ENCODE results near the gene ATG2A. TPM values are rescaled to one million over a fixed set of nuclear protein-coding genes. Genes with fewer than 3 reads are reported as not detected.
A peak's percentile ranks its signal among the peaks of the same experiment; 100 is the strongest.

The ATG2A gene
- total and polyA plus RNA-seq, 9 of the 15 experiments (the other 6 are each of a cell fraction or from before 2014, with no cell fraction given), result 0.25 to 45.9 (median 5.2) TPM

DNA sequence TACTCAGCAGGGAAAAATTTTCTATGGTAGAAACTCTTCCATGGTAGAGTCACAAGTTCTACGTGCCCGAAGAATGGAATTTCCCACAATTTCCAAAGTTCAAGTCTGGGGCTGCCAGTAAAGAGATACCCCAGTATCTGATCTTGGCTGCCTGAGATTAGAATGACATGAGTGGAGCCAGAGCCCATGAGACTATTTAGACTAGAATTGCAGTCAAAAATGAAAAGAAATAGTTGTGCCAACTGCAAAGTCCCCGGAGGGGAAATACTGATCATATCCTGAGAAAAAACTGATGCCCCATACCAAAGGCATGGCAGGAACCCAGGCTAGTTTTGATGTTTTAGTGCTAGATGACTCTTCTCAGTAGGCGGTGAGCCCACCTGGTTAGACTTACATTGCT is 43.7 kb upstream of the ATG2A start:
- Histone ChIP-seq H3K79me2 (ENCODE audit: control insufficient read depth, insufficient read depth, low read length) (no peaks in the 10 kb centered on the region), H3K9ac (ENCODE audit: insufficient read depth in 1 of 2, low read depth in 2 of 2, low read length in 2 of 2) (no peak overlapping the region), H3K4me2 (ENCODE audit: insufficient read depth, low read length) (no peak overlapping the region), H2AFZ (ENCODE audit: low read depth, low read length) (no peak overlapping the region), H3K4me1 (replicated peaks in 1 of 2; ENCODE audit: control insufficient read depth in 2 of 2, insufficient read depth in 2 of 2, low read length in 2 of 2) (peaks cover 4 to 11% of the 10 kb centered on the region in 2 experiments; a peak in 3 of 5 replicates), H3K27ac (ENCODE audit: extremely low read depth, low read depth, low read length) (no peak overlapping the region), H3K36me3 (ENCODE audit: control insufficient read depth, insufficient read depth, low read length) (no peaks in the 10 kb centered on the region), H3K9me3 (replicated peaks; ENCODE audit: control insufficient read depth, insufficient read depth, low read depth, low read length) (no peaks in the 10 kb centered on the region), H3K9me1 (ENCODE audit: control insufficient read depth, insufficient read depth, low read length) (no peaks in the 10 kb centered on the region), H3K27me3 (ENCODE audit: control insufficient read depth in 2 of 2, insufficient read depth in 2 of 2, low read length in 2 of 2) (no peaks in the 10 kb centered on the region; a peak in 1 of 5 replicates), H3K4me3 (no peak overlapping the region), H4K20me1 (replicated peaks; ENCODE audit: control insufficient read depth, insufficient read depth, low read length) (no peaks in the 10 kb centered on the region)
- DNase-seq (ENCODE audit: extremely low read depth in 1 of 4, low spot score in 3 of 4) (peak in 3 of 4 experiments; percentile 24 to 30 (median 25)), FAIRE-seq (no peak), ATAC-seq (0 out of 3 replicates have a peak, but pooled peaks have one; percentile 39)
- CTCF ChIA-PET (ENCODE audit: low intra/inter-chr PET ratio), result no interaction called here
- BruUV-seq (replicated peaks), result no TSS peak
- in situ Hi-C loops (cut with MboI), result no loop called here
- intact Hi-C loops (cut with micrococcal nuclease), result no loop called here
- WGBS (ENCODE audit: insufficient coverage, low coverage, missing lambda C conversion rate), result 13% methylated on average over 4 of the region's 4 CpGs
- POLR2A ChIA-PET, result no interaction called here
- TF ChIP-seq POLR2AphosphoS5 (IDR thresholded peaks at IDR 0.05; ENCODE audit: control insufficient read depth, insufficient read depth, low read depth, low read length), result 0 out of 2 replicates have a peak, but pooled peaks have one; percentile 28
- TF ChIP-seq PRDM10 (IDR thresholded peaks at IDR 0.05; ENCODE audit: partially characterized antibody), result peak; percentile 21
- TF ChIP-seq ZNF639 (CRISPR knock-in tag; conservative IDR thresholded peaks at IDR 0.05 in 1 of 2, IDR thresholded peaks at IDR 0.05 in 1 of 2), result 0 out of 4 replicates have a peak, but pooled peaks of 1 of the 2 experiments have one; percentile 23
- TF ChIP-seq CBFA2T2 (conservative IDR thresholded peaks at IDR 0.05), result 0 out of 2 replicates have a peak, but pooled peaks have one; percentile 16
- no peak for TF ChIP-seq TRIM24 (IDR thresholded peaks at IDR 0.05)
- TF ChIP-seq ARID1B (IDR thresholded peaks at IDR 0.05), result peak; percentile 79
- no peak for TF ChIP-seq GTF2E2 (tag; IDR thresholded peaks at IDR 0.05)
- peak; percentile 64 for TF ChIP-seq TCF3 (CRISPR knock-in tag; IDR thresholded peaks at IDR 0.05)
- TF ChIP-seq CCNT2 (IDR thresholded peaks at IDR 0.05; ENCODE audit: borderline replicate concordance, extremely low read depth, insufficient read length, low read depth, low read length), result peak; percentile 23
- TF ChIP-seq RCOR1 (IDR thresholded peaks at IDR 0.05; ENCODE audit: borderline replicate concordance in 1 of 2, low read depth in 2 of 2, low read length in 2 of 2), result peak in 1 of 2 experiments; percentile 34; a peak in 1 of 4 replicates
- peak; percentile 59 for TF ChIP-seq EP300 (IDR thresholded peaks at IDR 0.05; ENCODE audit: low read length)
- TF ChIP-seq MTA2 (IDR thresholded peaks at IDR 0.05; ENCODE audit: low read depth), result peak; percentile 24; the same call in 1 of the 2 replicates
- TF ChIP-seq TBP (optimal IDR thresholded peaks at IDR 0.05; ENCODE audit: low read depth, low read length), result no peak
- no peak for TF ChIP-seq ZNF589 (CRISPR knock-in tag; IDR thresholded peaks at IDR 0.05; ENCODE audit: low read depth)
- TF ChIP-seq SMARCE1 (IDR thresholded peaks at IDR 0.05), result peak; percentile 35; the same call in 1 of the 2 replicates
- TF ChIP-seq DPF2 (IDR thresholded peaks at IDR 0.05), result peak; percentile 52
- TF ChIP-seq JUND (IDR thresholded peaks at IDR 0.05; ENCODE audit: borderline replicate concordance, low read depth, low read length), result 0 out of 2 replicates have a peak, but pooled peaks have one; percentile 20
- TF ChIP-seq JUND (tag; IDR thresholded peaks at IDR 0.05; ENCODE audit: borderline replicate concordance, low read depth, low read length), result no peak
- TF ChIP-seq RBM25 (IDR thresholded peaks at IDR 0.05; ENCODE audit: low read depth, low read length, severe bottlenecking), result no peak
- peak; percentile 57; the same call in 1 of the 2 replicates for TF ChIP-seq SMARCA4 (IDR thresholded peaks at IDR 0.05)

All from K562 (cell line).